Measurements from ENCODE around the gene FRAT1.

GRCh38 chr10:97325754-97326153 lies 6.7 kb downstream of the FRAT1 start:
- TF ChIP-seq RARB (CRISPR knock-in tag; IDR thresholded peaks at IDR 0.05) (no peak), ESRRG (CRISPR knock-in tag; IDR thresholded peaks at IDR 0.05) (no peak), ARNTL (CRISPR knock-in tag; IDR thresholded peaks at IDR 0.05; ENCODE audit: borderline replicate concordance, low read depth) (no peak), ZNF70 (CRISPR knock-in tag; IDR thresholded peaks at IDR 0.05) (no peak), ZFP30 (CRISPR knock-in tag; IDR thresholded peaks at IDR 0.05) (no peak), ISL1 (CRISPR knock-in tag; IDR thresholded peaks at IDR 0.05) (no peak), CSRNP3 (CRISPR knock-in tag; IDR thresholded peaks at IDR 0.05) (no peak), BACH2 (CRISPR knock-in tag; IDR thresholded peaks at IDR 0.05; ENCODE audit: borderline replicate concordance) (no peak), GLIS3 (CRISPR knock-in tag; IDR thresholded peaks at IDR 0.05) (no peak), ZNF565 (CRISPR knock-in tag; conservative IDR thresholded peaks at IDR 0.05; ENCODE audit: low read depth) (no peak), TCF4 (CRISPR knock-in tag; IDR thresholded peaks at IDR 0.05; ENCODE audit: borderline replicate concordance) (no peak), OSR1 (CRISPR knock-in tag; IDR thresholded peaks at IDR 0.05) (no peak)
- TF ChIP-seq, protein P1, sequence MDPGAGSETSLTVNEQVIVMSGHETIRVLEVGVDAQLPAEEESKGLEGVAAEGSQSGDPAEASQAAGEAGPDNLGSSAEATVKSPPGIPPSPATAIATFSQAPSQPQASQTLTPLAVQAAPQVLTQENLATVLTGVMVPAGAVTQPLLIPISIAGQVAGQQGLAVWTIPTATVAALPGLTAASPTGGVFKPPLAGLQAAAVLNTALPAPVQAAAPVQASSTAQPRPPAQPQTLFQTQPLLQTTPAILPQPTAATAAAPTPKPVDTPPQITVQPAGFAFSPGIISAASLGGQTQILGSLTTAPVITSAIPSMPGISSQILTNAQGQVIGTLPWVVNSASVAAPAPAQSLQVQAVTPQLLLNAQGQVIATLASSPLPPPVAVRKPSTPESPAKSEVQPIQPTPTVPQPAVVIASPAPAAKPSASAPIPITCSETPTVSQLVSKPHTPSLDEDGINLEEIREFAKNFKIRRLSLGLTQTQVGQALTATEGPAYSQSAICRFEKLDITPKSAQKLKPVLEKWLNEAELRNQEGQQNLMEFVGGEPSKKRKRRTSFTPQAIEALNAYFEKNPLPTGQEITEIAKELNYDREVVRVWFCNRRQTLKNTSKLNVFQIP (CRISPR knock-in tag; IDR thresholded peaks at IDR 0.05; ENCODE audit: borderline replicate concordance, low read depth), result no peak
- TF ChIP-seq, protein P2, sequence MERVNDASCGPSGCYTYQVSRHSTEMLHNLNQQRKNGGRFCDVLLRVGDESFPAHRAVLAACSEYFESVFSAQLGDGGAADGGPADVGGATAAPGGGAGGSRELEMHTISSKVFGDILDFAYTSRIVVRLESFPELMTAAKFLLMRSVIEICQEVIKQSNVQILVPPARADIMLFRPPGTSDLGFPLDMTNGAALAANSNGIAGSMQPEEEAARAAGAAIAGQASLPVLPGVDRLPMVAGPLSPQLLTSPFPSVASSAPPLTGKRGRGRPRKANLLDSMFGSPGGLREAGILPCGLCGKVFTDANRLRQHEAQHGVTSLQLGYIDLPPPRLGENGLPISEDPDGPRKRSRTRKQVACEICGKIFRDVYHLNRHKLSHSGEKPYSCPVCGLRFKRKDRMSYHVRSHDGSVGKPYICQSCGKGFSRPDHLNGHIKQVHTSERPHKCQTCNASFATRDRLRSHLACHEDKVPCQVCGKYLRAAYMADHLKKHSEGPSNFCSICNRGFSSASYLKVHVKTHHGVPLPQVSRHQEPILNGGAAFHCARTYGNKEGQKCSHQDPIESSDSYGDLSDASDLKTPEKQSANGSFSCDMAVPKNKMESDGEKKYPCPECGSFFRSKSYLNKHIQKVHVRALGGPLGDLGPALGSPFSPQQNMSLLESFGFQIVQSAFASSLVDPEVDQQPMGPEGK (CRISPR knock-in tag; IDR thresholded peaks at IDR 0.05; ENCODE audit: borderline replicate concordance), result no peak

Measured in SK-N-SH treated with all-trans-retinoic acid at 6 μM for 48 hours (cell line).